Epidermal melanocyte (primary cell): ENCODE results near the gene RESP18.
"Not testable (repeated sequence)": the region's sequence is repeated elsewhere in the genome, so short reads cannot be mapped to it uniquely, and the experiment has no call there.

Source experiments
- DNase-seq: peaks from one replicate; pipeline ENCODE4 v3.0.0; 2011; ENCODE audit warnings: low spot score; ENCODE audit not compliant: insufficient read length

The RESP18 gene

DNA sequence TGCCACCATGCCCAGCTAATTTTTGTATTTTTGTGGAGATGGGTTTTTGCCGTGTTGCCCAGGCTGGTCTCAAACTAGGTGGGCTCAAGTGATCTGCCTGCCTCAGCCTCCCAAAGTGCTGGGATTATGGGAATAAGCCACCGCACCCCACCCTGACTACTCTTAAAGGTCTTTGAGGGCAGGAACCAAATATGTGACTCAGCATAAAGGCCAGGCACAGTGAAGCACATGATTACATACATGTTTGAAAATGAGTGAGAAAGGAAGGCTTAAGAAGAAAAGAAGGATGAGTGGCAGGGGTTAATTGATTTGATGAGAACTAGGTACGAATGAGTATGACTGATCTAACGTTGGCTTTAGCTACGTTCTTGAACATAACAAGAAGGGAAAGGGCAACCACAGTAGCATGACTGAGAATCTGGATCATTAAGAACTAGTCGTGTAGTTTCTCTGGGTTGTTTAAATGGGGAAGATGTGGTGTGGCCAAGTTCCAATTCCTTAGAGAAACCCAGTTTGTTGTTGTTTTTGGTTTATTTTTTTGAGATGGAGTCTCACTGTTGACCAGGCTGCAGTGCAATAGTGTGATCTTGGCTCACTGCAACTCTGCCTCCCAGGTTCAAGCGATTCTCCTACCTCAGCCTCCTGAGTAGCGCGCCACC, 6.8 kb downstream of the RESP18 start:
- DNase-seq, result no peak

GRCh38 chr2:219325136-219325535, 7.4 kb downstream of the RESP18 start:
- no peak for DNase-seq

- no peak for DNase-seq
Observed at GRCh38 chr2:219323434-219323833, 9.1 kb downstream of the RESP18 start.

GRCh38 chr2:219314804-219315468, 17.6 kb downstream of the RESP18 start:
- no peak for DNase-seq

GRCh38 chr2:219312683-219313263, 19.8 kb downstream of the RESP18 start:
- not testable (repeated sequence) for DNase-seq

- DNase-seq, result no peak
Observed at GRCh38 chr2:219309278-219309677, 23.3 kb downstream of the RESP18 start, which contains the start of gene PTPRN. Gene PTPRN (minus strand): TSS chr2:219309401. CDS start chr2:219309332, 69 bp downstream.

DNA sequence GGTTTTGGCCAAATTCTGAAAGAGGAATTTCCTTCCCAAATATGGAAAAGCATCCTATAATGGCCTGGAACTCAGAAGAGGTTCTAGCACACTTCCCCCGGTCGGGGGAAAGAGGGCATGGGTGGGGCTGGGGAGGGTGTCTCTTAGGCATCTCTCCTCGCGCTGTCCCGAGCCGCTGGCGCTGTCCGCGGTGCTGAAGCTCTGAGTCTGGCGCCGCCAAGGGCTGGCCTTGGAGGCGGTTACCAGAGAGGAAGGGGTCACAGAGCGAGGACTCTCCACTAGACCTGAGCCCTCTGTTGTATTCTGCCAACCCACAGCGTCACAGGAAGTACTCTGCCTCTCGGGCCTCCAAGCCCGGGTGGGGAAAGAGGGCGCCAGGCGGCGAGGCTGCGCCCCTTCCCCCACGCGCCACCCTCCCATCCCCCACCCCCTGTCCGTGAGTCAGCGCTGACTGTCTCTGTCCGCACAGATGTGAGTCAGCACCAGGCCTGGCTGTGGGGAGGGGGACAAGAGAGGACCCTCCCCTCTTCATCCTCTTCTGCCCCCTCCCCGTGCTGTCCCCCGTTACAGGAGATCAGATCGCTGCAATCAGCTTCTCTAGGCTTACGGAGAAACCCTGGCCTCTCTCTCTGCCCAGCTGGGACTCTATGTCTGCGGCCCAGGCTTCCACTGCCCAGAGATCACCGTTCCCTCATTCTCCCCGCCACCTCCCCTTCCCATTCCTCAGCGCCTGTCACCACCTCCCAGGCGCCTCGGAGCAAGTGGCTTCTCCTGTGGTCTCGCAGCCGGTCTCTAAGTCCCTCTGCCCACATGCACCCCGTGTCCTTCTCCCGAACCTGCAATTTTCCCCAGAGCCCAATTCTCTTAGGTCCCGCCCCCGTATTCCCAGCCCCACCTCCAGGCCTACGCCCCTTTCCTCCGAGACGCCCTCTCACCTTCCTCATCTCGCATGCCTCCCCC, 24.1 kb downstream of the RESP18 start:
- DNase-seq, result peak; percentile 78

- no peak for DNase-seq
Observed at GRCh38 chr2:219306047-219306446, 26.5 kb downstream of the RESP18 start.

DNA sequence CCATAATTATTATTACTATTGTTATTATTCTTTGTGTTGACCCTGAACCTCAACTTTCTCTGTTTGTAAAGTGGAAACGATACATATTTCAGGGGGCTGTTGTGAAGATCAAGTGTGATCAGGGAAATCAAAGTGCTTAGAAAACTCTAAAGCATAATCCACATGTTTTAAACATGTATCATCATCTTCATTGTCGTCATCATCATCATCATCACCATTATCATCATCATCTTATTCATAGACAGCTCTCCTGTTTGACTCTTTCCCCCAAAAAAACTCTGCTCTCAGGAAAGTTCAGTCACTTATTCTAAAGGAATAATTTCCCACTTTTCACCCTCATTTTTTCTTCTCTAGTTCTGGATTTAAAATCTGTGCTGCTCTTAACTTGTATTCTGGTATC, 28.3 kb downstream of the RESP18 start:
- no peak for DNase-seq

- DNase-seq, result no peak
Observed at GRCh38 chr2:219302412-219302968, 30.1 kb downstream of the RESP18 start.

- no peak for DNase-seq
Observed at GRCh38 chr2:219300022-219300421, 32.5 kb downstream of the RESP18 start.

DNA sequence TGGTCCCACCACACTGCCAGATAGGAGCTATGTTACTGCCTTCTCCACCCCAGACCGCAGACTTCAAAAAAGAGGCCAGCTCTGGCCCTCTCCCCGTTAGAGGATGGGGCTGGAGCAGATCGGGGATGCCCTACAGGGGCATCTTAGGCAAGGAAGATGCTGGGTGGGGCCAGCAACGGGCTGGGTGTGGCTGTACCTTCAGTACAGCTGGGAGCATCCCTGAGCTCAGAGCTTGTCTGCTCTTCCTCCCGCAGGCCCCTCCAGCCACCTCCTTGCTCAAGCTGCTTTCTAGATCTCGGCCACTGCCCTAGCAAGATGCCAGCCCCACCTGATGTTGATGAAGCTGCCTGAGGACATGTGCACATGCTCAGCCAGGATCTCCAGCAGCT, 33.2 kb downstream of the RESP18 start:
- DNase-seq, result no peak

DNA sequence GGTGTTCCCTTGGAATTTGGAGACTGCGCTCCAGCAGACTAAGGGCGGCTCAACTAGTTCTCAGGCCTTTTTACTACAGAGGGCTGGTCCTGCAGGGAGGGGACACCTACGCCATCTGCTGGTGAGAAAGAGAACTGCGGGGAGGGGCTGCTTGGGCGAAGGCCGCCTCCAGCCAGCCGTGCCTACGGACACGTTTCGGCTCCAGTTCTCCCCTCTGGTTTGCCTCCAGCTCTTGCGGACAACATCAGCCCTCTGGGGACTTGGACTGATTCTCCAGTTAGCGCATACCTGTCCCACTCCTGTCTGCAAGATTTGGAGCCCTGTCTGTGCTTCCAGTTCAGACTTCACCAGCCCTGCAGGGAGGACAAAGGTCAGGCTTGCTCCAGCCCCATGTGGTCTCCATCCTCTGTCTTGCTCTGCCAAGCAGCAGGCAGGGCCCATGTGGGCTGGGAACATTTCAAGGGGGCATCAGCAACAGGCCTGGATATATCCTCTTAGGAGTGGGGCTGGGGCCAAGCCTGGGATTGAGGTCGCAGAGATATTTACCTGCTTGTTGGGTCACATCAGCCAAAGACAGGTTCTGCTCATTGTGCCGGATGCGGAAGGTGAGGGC, 33.7 kb downstream of the RESP18 start:
- DNase-seq, result peak; percentile 92

DNA sequence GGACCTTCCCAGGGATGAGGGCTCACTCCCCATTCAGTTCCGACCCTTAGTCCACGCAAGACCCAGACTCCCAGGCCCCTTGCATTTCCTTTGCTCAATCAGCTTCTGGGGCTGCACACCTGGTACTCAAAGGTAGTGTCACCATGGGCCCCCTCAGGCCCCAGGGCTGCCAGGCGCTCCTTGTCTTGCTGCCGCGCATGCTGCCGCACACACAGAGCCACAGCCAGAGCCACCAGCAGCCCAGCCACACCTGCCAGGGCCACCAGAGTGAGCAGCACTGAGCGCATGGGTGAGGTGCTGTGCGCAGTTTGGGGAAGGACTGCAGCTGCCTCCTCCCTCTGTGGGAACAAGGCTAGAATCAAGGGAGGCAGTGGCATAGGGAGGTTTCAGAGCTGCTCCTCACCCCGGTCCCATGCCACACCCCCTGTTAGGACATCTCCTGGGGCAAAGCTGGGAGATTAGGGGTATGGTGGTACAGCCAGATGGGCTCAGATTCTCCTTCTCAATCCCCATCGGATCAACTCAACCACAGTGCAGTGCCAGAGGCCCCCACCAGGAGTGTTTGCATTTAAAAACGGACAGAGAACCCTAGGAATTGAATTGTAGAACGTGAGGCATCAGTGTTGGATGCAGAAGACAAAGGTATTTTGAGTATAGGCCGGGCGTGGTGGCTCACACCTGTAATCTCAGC, 34.6 kb downstream of the RESP18 start:
- DNase-seq, result no peak

DNA sequence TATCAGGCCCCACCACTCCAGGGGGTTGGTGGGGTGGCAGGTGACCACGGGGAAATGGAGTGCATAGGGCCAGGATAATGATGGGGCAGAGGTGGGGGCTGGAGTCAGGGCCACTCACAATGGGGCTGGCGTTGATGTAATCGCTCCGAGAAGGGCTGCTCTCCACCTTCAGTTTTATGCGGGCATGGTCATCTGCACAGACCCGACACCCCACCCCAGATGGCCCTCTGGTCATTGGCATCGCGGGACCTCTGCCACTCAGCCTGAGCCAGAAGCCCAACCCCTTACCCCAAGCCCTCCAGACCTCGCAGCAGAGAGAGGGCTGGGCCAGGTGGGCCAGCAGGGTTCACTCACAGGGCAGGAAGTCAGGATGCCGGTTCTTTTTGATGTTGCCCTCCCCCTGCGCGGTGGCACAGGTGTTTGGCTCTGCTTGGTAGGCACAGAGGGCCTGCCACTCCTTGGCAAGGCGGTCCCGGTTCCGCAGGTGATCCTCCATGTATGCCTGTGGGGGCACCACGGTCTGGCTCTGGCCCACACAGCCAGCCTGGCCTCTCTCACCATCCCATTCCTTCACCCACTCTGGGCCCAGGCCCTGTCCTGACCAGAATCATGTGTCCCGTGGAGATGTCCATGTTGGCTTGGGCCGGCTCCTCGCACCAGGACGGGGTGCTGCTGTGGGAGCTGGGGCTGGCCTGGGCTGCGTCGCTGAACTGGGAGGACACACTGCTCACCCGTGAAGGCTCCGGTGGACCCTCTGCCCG, 35.7 kb downstream of the RESP18 start:
- DNase-seq, result no peak

DNA sequence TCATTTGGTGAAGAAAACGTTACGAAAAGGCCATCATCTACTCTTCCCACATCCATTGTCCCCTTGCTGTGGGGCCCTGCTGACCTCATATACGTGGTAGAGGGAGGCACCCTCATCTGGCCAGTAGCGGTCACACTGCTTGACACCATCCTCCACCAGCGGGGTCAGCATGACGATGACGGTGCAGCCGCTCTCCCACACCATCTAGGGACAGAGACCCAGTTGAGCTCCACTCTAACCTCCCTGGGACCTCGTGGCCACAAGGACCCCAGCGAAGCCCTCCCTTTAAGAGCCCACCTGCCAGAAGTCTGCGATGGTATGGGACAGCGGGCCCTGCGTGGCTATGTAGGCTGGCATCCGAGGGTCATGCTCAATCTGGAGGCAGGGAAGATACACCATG, 36.4 kb downstream of the RESP18 start:
- no peak for DNase-seq

- DNase-seq, result peak; percentile 92
Observed at GRCh38 chr2:219294356-219295351, 37.9 kb downstream of the RESP18 start.

GRCh38 chr2:219293736-219294231, 38.8 kb downstream of the RESP18 start:
- no peak for DNase-seq
